Endodermal cell (in vitro differentiated cells): ENCODE results near the gene LRP1. TPM values are rescaled to one million over a fixed set of nuclear protein-coding genes. Genes with fewer than 3 reads are reported as not detected.

ENCODE experiments used
- DNase-seq: peaks from one replicate; pipeline ENCODE4 v3.0.0-alpha.2; 2017
- H3K27ac ChIP-seq: 2 replicates; pipeline ENCODE4 v1.5.1; 2013; ENCODE audit warnings: mild to moderate bottlenecking, low read depth, low read length, moderate library complexity
- H3K27me3 ChIP-seq: 2 replicates; pipeline ENCODE4 v1.6.1; 2013; ENCODE audit warnings: mild to moderate bottlenecking, low read length, moderate library complexity; ENCODE audit not compliant: insufficient read depth, control insufficient read depth, poor library complexity, severe bottlenecking
- H3K36me3 ChIP-seq: 2 replicates; pipeline ENCODE4 v1.7.0; 2013; ENCODE audit warnings: mild to moderate bottlenecking, low read length, moderate library complexity; ENCODE audit not compliant: control insufficient read depth, insufficient read depth
- H3K4me1 ChIP-seq: one replicate; pipeline ENCODE4 v1.7.0; 2013; ENCODE audit warnings: low read length; ENCODE audit not compliant: control insufficient read depth, insufficient read depth
- H3K4me3 ChIP-seq: 2 replicates; pipeline ENCODE4 v1.5.1; 2013; ENCODE audit warnings: mild to moderate bottlenecking, low read length, moderate library complexity
- H3K9ac ChIP-seq: 2 replicates; pipeline ENCODE4 v1.6.1; 2013; ENCODE audit warnings: mild to moderate bottlenecking, low read length, moderate library complexity; ENCODE audit not compliant: poor library complexity, severe bottlenecking; ENCODE audit errors: extremely low read depth
- H3K9me3 ChIP-seq: 2 replicates; pipeline ENCODE4 v1.6.1; 2013; ENCODE audit warnings: mild to moderate bottlenecking, low read length, moderate library complexity; ENCODE audit not compliant: control insufficient read depth
- H3K27ac Mint-ChIP-seq: 2 replicates; pipeline ENCODE4 v1.8.0; 2020; ENCODE audit warnings: mixed read lengths
- H3K27me3 Mint-ChIP-seq: 2 replicates; pipeline ENCODE4 v1.8.0; 2021; ENCODE audit warnings: mild to moderate bottlenecking, mixed read lengths; ENCODE audit not compliant: insufficient read depth
- H3K36me3 Mint-ChIP-seq: 2 replicates; pipeline ENCODE4 v1.8.0; 2020; ENCODE audit warnings: low read depth, mixed read lengths
- H3K4me1 Mint-ChIP-seq: 2 replicates; pipeline ENCODE4 v1.8.0; 2020; ENCODE audit warnings: mixed read lengths
- H3K4me3 Mint-ChIP-seq: 2 replicates; pipeline ENCODE4 v1.8.0; 2020; ENCODE audit warnings: mild to moderate bottlenecking, moderate library complexity, mixed read lengths
- H3K9me3 Mint-ChIP-seq: 2 replicates; pipeline ENCODE4 v1.8.0; 2020; ENCODE audit warnings: mild to moderate bottlenecking, mixed read lengths
- WGBS, 2 experiments: methylation state at CpG; one replicate each; pipeline versions ENCODE4 v1.1.5 to v1.1.7; 2013; ENCODE audit warnings: missing lambda C conversion rate in 2 of 2, mixed read lengths in 1 of 2; ENCODE audit not compliant: insufficient coverage in 1 of 2, insufficient read length in 1 of 2; 5-methylcytosine and 5-hydroxymethylcytosine counted together
- total RNA-seq, 2 donors: library from RNA; stranded (reverse); fragmentation: NEBNext Ultra II Directional in 1 of 2; extraction: Animal tissue kit (Norgen Biotek cat#: 25700) in 1 of 2; gene quantifications; 2 replicates in 1 of 2; 3 replicates in 1 of 2; pipeline ENCODE4 v1.2.1, GENCODE V29; 2021
- TF ChIP-seq, protein P1 (sequence below): fragments of 200-600 bp; sonication (generic); conservative IDR thresholded peaks from 2 replicates; pipeline ENCODE4 v1.5.0; 2021; ENCODE audit warnings: antibody characterized with exemption, mild to moderate bottlenecking

LRP1 gene
- total RNA-seq, 2 donors from 2014 or later, result 74.5 to 87.7 TPM

DNA sequence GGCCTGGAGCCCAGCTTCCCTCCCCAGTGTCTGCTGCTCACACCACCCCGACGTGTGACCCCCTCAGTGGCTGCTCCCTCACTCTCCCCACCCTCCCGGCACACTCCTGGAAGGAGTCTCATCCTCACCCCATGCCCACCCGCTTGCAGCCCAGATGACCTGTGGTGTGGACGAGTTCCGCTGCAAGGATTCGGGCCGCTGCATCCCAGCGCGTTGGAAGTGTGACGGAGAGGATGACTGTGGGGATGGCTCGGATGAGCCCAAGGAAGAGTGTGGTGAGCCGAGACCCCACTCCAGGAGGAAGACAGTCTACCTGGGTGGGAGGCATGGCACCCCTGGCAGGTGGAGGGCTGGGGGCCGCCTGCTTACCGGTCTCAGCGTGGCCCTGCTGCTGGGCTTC lies 73.3 kb downstream of the LRP1 start:
- H3K4me3 ChIP-seq, result no peak overlapping the region
- 92 to 97% methylated on average over 13 to 16 of the region's 16 CpGs for WGBS, 2 experiments
- H3K27me3 Mint-ChIP-seq, result no peaks in the 10 kb centered on the region
- H3K9me3 ChIP-seq, result no peaks in the 10 kb centered on the region
- no peaks in the 10 kb centered on the region for H3K9me3 Mint-ChIP-seq
- DNase-seq, result no peak
- H3K27me3 ChIP-seq, result no peaks in the 10 kb centered on the region
- H3K27ac Mint-ChIP-seq, result no peak overlapping the region
- peaks cover 69% of the 10 kb centered on the region for H3K36me3 Mint-ChIP-seq
- H3K9ac ChIP-seq, result no peak overlapping the region
- no peaks in the 10 kb centered on the region for H3K4me1 Mint-ChIP-seq
- TF ChIP-seq, protein P1, sequence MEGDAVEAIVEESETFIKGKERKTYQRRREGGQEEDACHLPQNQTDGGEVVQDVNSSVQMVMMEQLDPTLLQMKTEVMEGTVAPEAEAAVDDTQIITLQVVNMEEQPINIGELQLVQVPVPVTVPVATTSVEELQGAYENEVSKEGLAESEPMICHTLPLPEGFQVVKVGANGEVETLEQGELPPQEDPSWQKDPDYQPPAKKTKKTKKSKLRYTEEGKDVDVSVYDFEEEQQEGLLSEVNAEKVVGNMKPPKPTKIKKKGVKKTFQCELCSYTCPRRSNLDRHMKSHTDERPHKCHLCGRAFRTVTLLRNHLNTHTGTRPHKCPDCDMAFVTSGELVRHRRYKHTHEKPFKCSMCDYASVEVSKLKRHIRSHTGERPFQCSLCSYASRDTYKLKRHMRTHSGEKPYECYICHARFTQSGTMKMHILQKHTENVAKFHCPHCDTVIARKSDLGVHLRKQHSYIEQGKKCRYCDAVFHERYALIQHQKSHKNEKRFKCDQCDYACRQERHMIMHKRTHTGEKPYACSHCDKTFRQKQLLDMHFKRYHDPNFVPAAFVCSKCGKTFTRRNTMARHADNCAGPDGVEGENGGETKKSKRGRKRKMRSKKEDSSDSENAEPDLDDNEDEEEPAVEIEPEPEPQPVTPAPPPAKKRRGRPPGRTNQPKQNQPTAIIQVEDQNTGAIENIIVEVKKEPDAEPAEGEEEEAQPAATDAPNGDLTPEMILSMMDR, result no peak
- no peaks in the 10 kb centered on the region for H3K4me1 ChIP-seq
- H3K4me3 Mint-ChIP-seq, result no peak overlapping the region
- peaks cover 36% of the 10 kb centered on the region for H3K36me3 ChIP-seq
- no peak overlapping the region for H3K27ac ChIP-seq

DNA sequence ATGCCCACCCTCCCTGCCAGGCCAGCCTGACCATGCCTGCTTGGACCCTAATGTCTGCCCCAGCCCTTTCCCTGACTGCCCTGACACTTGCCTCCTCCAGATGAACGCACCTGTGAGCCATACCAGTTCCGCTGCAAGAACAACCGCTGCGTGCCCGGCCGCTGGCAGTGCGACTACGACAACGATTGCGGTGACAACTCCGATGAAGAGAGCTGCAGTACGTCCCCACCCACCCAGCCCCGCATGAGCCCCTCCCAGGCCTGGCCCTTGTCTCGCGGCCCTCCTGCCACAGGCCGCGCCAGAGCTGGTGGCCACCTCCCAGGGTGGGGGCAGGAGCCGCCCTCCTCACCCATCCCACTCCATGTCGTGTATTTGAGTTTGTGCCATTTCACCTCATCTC lies 74.0 kb downstream of the LRP1 start:
- H3K27me3 ChIP-seq, result no peaks in the 10 kb centered on the region
- H3K9me3 ChIP-seq, result no peaks in the 10 kb centered on the region
- H3K4me1 ChIP-seq, result no peaks in the 10 kb centered on the region
- TF ChIP-seq, protein P1, result no peak
- Mint-ChIP-seq H3K4me3 (no peak overlapping the region), H3K4me1 (no peaks in the 10 kb centered on the region), H3K27ac (no peak overlapping the region), H3K9me3 (no peaks in the 10 kb centered on the region), H3K27me3 (no peaks in the 10 kb centered on the region), H3K36me3 (peaks cover 64% of the 10 kb centered on the region)
- 89 to 96% methylated on average over 19 of the region's 19 CpGs for WGBS, 2 experiments
- no peak overlapping the region for H3K27ac ChIP-seq
- DNase-seq, result no peak
- peaks cover 37% of the 10 kb centered on the region for H3K36me3 ChIP-seq
- H3K4me3 ChIP-seq, result no peak overlapping the region
- no peak overlapping the region for H3K9ac ChIP-seq

DNA sequence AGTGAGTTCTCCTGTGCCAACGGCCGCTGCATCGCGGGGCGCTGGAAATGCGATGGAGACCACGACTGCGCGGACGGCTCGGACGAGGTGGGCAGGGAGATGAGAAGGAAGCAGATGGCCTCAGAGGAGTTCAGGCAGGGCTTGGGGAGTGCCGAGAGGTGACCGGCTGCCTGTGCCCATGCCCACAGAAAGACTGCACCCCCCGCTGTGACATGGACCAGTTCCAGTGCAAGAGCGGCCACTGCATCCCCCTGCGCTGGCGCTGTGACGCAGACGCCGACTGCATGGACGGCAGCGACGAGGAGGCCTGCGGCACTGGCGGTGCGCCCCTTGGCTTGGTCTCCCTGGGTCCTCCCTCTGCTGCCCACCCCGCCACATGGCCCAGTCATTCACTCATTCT lies 74.9 kb downstream of the LRP1 start:
- Histone ChIP-seq H3K27me3 (no peaks in the 10 kb centered on the region), H3K36me3 (peaks cover 32% of the 10 kb centered on the region), H3K9ac (no peak overlapping the region), H3K9me3 (no peaks in the 10 kb centered on the region), H3K27ac (no peak overlapping the region), H3K4me3 (no peak overlapping the region), H3K4me1 (no peaks in the 10 kb centered on the region)
- H3K27ac Mint-ChIP-seq, result no peak overlapping the region
- H3K9me3 Mint-ChIP-seq, result no peaks in the 10 kb centered on the region
- TF ChIP-seq, protein P1, result no peak
- WGBS, 2 experiments, result 95 to 100% methylated on average over 24 to 28 of the region's 28 CpGs
- no peaks in the 10 kb centered on the region for H3K4me1 Mint-ChIP-seq
- no peaks in the 10 kb centered on the region for H3K27me3 Mint-ChIP-seq
- DNase-seq, result no peak
- peaks cover 62% of the 10 kb centered on the region for H3K36me3 Mint-ChIP-seq
- no peak overlapping the region for H3K4me3 Mint-ChIP-seq
